ENCODE results near the gene NDUFAF2.

GRCh38 chr5:61159070-61159469, 214.1 kb downstream of the NDUFAF2 start:
- no peak for TF ChIP-seq GATA2 (IDR thresholded peaks at IDR 0.05; ENCODE audit: low read depth, low read length)
- no peak for TF ChIP-seq GATA3 (IDR thresholded peaks at IDR 0.05; ENCODE audit: low read depth, low read length)

Data from SH-SY5Y (cell line).